ENCODE measurements around the gene TSPAN3. TPM values are rescaled to one million over a fixed set of nuclear protein-coding genes. Genes with fewer than 3 reads are reported as not detected.

Gene TSPAN3
- total RNA-seq, 2 experiments from 2014 or later = 21.9 to 24.9 TPM

DNA sequence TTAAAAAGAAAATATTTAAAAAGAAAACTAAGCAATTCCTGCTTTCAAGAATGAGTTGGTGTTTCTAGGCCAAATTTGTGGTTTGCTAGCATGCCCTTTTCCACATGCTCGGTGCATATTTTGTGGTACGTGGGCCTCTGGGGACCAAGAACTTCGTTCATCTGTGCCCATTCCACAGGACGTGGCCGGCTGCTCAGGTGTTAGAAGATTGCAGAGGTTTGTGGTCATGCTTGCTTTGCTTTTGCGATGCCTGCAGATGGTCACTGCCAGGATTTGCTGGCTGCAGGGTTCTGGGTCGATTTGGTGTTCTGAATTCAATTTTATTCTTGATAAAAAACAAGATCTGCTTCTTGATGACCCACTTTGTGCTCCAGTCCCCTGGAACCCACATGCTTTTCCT, 68.5 kb downstream of the TSPAN3 start:
- Mint-ChIP-seq H3K9me3 (no peaks in the 10 kb centered on the region), H3K36me3 (ENCODE audit: low read depth) (peaks cover 21% of the 10 kb centered on the region), H3K4me1 (ENCODE audit: low read depth) (peaks cover 84% of the 10 kb centered on the region), H3K4me3 (peak overlapping the region; percentile 41), H3K27ac (peak overlapping the region; percentile 84), H3K27me3 (ENCODE audit: low read depth) (no peaks in the 10 kb centered on the region)
- intact Hi-C loops (cut with micrococcal nuclease) = no loop called here
- no peak for DNase-seq
- CTCF ChIA-PET = interaction anchor here (0.9 to 1.2 kb wide), 2 partner anchors 29 to 30 kb away, joined by 3 read pairs; no protein-coding TSS in a partner anchor

DNA sequence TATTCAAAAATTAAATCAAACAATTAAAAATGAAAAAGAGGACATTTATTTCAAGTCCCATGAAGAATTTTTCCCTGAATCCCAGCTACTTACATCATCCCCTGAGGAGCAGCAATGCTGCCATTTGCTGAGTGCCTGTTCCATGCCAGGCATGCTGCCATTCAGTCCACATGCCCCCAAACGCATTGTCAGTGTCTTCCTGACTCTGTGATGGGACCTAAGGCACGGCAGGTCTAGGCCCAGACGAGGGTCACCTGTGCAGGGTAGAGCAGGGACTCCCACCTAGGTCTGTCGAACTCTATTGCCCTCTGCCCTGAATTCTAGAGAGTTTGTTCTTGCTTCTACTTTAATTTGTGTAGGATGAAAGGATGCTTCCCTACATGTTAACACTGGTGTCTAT, 68.9 kb downstream of the TSPAN3 start:
- CTCF ChIA-PET = interaction anchor here (2.6 kb wide), 1 partner anchor 11 kb away, joined by 9 read pairs; no protein-coding TSS in a partner anchor
- H3K4me1 Mint-ChIP-seq (ENCODE audit: low read depth) = peaks cover 86% of the 10 kb centered on the region
- peaks cover 21% of the 10 kb centered on the region for H3K36me3 Mint-ChIP-seq (ENCODE audit: low read depth)
- no peak overlapping the region for H3K27ac Mint-ChIP-seq
- no peak for DNase-seq
- no peaks in the 10 kb centered on the region for H3K27me3 Mint-ChIP-seq (ENCODE audit: low read depth)
- H3K9me3 Mint-ChIP-seq = no peaks in the 10 kb centered on the region
- intact Hi-C loops (cut with micrococcal nuclease) = no loop called here
- H3K4me3 Mint-ChIP-seq = no peak overlapping the region

DNA sequence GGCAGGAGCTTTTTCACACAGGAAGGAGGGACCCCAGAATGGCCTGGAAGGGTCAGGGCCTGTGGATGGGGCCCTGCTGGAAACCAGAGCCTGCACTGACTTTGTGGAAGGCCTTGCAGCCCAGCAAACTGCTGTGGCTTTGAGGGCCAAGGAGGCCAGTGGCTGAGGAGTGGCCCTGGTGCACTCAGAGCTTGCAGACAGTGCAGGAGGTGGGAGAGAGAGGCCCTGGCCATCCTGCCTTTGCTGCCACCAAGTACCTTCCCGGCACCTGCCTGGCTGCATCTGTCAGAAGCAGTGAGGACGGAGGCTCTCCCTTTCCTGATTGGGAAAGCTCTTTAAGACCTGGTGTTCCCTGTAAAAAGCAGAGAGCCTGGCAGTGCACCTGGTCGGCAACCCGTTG, 69.6 kb downstream of the TSPAN3 start:
- Mint-ChIP-seq H3K4me3 (peak overlapping the region; percentile 17), H3K4me1 (ENCODE audit: low read depth) (peaks cover 84% of the 10 kb centered on the region), H3K27me3 (ENCODE audit: low read depth) (no peaks in the 10 kb centered on the region), H3K9me3 (no peaks in the 10 kb centered on the region), H3K27ac (peak overlapping the region; percentile 40), H3K36me3 (ENCODE audit: low read depth) (peaks cover 21% of the 10 kb centered on the region)
- no peak for DNase-seq
- CTCF ChIA-PET = interaction anchor here (1.4 to 2.6 kb wide), 2 partner anchors 12 to 21 kb away, joined by 3 to 9 read pairs; no protein-coding TSS in a partner anchor
- intact Hi-C loops (cut with micrococcal nuclease) = no loop called here

DNA sequence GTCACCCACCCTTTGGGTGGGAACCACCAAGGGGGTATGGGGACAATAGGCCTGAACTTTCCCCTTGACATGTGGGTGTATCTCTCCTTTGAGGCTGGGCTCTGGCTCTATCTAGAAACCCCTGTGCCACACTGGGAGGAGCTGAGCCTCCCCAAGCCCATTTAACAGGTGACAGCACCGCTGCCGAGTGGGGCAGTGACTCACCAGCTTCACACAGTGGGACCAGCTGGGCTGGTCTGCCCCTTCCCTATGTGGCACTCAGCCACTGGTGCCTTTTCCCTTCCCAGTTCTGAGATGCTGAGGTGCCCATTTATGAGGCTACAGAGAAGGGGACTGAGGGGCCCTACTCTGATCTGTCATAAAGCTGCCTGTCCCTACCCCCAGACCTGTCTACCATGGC, 70.9 kb downstream of the TSPAN3 start:
- DNase-seq = no peak
- CTCF ChIA-PET = interaction anchor here (1.4 to 2.6 kb wide), 2 partner anchors 13 to 22 kb away, joined by 3 to 9 read pairs; no protein-coding TSS in a partner anchor
- no peak overlapping the region for H3K4me3 Mint-ChIP-seq
- H3K9me3 Mint-ChIP-seq = no peaks in the 10 kb centered on the region
- H3K27ac Mint-ChIP-seq = peak overlapping the region; percentile 41
- H3K27me3 Mint-ChIP-seq (ENCODE audit: low read depth) = no peaks in the 10 kb centered on the region
- intact Hi-C loops (cut with micrococcal nuclease) = loop anchor here (5.0 to 10.0 kb wide), 4 partner anchors 68 to 1545 kb away; partner anchors contain the start of genes HMG20A, PEAK1, RCN2 and SIN3A
- H3K4me1 Mint-ChIP-seq (ENCODE audit: low read depth) = peaks cover 72% of the 10 kb centered on the region
- peaks cover 25% of the 10 kb centered on the region for H3K36me3 Mint-ChIP-seq (ENCODE audit: low read depth)

DNA sequence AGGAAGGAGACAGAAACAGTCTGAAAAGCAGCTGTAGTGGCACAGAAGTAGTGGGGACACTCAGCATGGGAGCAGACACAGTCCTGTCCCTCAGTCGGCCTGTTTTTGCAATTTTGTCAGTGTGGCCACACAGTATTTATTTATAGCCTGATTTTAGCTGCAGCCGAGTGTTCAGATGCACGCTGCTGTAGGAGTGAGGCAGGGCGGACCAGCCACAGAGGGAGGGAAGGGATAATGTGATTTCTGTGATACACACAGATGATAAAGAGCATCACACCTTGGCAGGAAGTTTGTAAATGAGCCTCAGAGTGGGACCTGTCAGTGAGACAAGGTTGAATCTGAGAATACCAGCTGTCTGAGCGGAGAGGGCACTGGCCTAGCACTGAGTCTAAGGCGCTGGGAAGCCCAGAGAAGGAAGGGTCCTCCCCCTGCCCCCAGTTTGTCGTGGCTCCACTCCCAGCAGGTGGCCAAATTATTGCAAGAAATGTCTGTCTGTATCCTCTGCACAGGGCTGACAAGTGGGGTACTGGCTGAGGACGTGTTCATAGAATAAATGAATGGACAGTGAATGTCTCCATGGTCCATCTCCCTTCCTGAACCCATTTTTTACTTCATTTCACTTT, 72.1 kb downstream of the TSPAN3 start:
- Mint-ChIP-seq H3K9me3 (no peaks in the 10 kb centered on the region), H3K27me3 (ENCODE audit: low read depth) (no peaks in the 10 kb centered on the region), H3K4me1 (ENCODE audit: low read depth) (peaks cover 72% of the 10 kb centered on the region), H3K36me3 (ENCODE audit: low read depth) (peaks cover 17% of the 10 kb centered on the region), H3K4me3 (peak overlapping the region; percentile 84), H3K27ac (peak overlapping the region; percentile 55)
- DNase-seq = peak; percentile 50
- intact Hi-C loops (cut with micrococcal nuclease) = loop anchor here (5.0 to 10.0 kb wide), 4 partner anchors 66 to 1544 kb away; partner anchors contain the start of genes HMG20A, PEAK1, RCN2 and SIN3A
- CTCF ChIA-PET = interaction anchor here (0.8 to 5.9 kb wide), 9 partner anchors 8 to 500 kb away, joined by 3 to 38 read pairs (median 4); no protein-coding TSS in a partner anchor

DNA sequence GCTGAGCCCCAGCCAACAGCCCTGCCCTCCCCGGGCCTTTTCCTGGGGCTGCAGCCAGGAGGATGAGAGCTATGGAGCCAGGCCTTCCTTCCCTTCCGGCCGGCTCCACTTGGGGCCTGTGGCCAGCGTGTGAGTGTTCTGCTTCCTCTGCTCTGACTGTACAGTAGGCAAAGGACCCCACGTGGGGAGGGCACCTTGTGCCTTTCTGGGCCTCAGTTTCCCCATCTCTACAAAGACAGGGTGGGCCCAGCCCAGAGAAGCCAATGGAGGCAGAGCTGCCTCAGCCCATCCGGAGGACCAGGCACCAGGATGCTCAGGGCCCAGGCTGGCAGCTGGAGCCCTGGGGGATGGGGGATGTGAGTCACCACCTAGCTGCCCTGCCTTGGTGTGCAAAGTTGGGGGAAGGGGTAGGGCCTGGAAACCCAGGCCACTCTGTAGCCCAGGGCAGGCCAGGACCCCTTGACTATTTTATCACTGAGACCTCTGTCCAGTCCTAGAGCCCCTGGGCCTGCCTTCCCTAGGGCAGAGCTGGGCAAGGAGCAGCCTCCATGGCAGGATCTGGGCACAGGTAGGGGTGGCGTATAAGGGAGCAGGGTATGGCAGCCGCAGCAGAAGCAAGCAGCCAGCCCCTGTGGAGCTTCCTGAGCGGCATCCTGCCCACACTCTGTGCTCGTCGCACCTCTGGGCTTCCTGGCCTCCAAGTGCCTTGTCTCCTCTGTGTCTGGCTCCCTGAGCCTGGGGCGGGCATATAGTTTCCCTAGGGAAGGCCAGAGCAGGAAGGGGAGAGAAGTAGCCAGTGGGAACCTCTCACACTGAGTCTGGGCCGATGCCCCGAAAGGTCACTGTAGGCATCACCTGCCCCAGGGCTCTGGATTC, 74.1 kb downstream of the TSPAN3 start:
- Mint-ChIP-seq H3K27me3 (ENCODE audit: low read depth) (no peaks in the 10 kb centered on the region), H3K9me3 (no peaks in the 10 kb centered on the region), H3K27ac (peak overlapping the region; percentile 98), H3K36me3 (ENCODE audit: low read depth) (peaks cover 10% of the 10 kb centered on the region), H3K4me3 (peak overlapping the region; percentile 84), H3K4me1 (ENCODE audit: low read depth) (peaks cover 65% of the 10 kb centered on the region)
- intact Hi-C loops (cut with micrococcal nuclease) = loop anchor here (1.0 to 10.0 kb wide), 8 partner anchors 8 to 1542 kb away; partner anchors contain the start of genes HMG20A, PEAK1, RCN2 and SIN3A
- CTCF ChIA-PET = interaction anchor here (1.0 to 5.9 kb wide), 7 partner anchors 17 to 38 kb away, joined by 3 to 38 read pairs (median 5); no protein-coding TSS in a partner anchor
- peak; percentile 83 for DNase-seq

DNA sequence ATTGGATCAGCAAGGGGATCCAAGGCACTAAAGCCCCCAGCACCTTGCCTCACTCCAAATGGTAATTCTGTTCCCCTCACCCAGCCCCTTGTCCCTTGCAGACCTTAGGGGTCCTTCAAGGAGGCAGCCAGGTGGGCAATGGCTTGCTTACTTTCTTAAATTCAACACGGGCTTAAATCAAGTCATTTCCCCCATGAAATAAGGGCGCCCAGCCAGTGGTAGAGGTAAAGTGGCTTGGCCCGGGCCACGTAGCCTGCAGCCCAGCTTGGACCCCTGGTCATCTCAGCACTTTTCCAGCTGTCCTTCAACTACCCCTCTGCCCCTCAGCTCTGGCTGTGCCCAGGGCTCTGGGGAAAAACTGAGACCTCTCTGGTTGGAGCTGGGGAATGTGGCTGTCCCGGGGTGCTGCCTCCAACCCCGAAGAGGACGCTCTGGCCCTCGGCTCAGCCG, 74.8 kb downstream of the TSPAN3 start:
- no peaks in the 10 kb centered on the region for H3K9me3 Mint-ChIP-seq
- no peaks in the 10 kb centered on the region for H3K27me3 Mint-ChIP-seq (ENCODE audit: low read depth)
- H3K4me1 Mint-ChIP-seq (ENCODE audit: low read depth) = peaks cover 59% of the 10 kb centered on the region
- intact Hi-C loops (cut with micrococcal nuclease) = loop anchor here (2.0 to 10.0 kb wide), 5 partner anchors 64 to 1541 kb away; partner anchors contain the start of genes HMG20A, PEAK1, RCN2 and SIN3A
- H3K36me3 Mint-ChIP-seq (ENCODE audit: low read depth) = peaks cover 9% of the 10 kb centered on the region
- H3K4me3 Mint-ChIP-seq = peak overlapping the region; percentile 84
- CTCF ChIA-PET = interaction anchor here (1.0 to 5.9 kb wide), 6 partner anchors 10 to 39 kb away, joined by 3 to 38 read pairs (median 8); no protein-coding TSS in a partner anchor
- no peak for DNase-seq
- H3K27ac Mint-ChIP-seq = peak overlapping the region; percentile 98

DNA sequence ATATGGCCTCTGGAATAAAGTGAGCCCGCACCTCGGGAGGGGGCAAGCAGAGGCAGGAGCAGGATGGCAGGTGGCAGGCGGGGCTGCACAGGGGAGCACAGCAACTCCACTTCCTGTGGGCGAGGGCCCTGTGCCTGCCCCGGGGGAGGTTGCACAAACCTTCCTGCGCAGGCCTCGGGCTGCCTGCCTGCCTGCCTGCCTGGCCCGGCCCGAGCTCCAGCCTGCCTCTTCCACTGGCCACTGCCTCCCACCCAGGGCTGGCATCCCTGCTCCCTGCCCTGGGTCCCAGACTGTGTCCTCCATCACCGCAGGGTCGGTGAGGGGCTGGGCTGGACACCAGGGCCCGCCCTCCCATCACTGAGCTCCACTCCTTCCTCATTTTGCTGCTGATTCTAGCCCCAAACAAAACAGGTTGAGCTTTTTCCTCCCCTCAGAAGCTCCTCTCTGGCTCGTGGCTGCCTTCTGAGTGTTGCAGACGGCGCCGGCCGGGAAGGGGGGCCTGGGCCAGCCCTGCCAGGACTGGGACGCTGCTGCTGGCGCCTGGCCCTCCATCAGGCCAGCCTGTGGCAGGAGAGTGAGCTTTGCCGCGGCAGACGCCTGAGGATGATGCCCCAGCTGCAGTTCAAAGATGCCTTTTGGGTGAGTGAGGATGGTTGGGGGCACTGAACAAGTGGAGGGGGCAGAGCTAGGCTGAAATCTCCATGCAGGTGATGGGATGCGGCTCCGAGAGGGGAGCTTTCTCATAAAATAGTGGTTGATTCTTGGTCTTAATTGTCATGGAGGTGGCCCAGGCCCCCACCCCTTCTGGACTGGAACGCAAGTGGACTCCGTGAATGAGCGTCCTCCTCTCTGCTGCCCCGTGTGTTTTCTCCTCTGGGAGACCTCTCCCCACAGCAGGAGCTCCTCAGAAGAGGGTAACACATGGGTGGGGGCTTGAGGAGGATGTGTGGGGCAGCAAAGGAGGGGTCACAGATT, 75.7 kb downstream of the TSPAN3 start, which contains the start of gene PSTPIP1:
Gene PSTPIP1 (plus strand): TSS at position 156 of the 975 bp plus-strand sequence. CDS start 448 bp downstream, at position 604.
- no peaks in the 10 kb centered on the region for H3K9me3 Mint-ChIP-seq
- H3K4me1 Mint-ChIP-seq (ENCODE audit: low read depth) = peaks cover 58% of the 10 kb centered on the region
- H3K27me3 Mint-ChIP-seq (ENCODE audit: low read depth) = no peaks in the 10 kb centered on the region
- intact Hi-C loops (cut with micrococcal nuclease) = loop anchor here (1.0 to 10.0 kb wide), 5 partner anchors 27 to 1540 kb away; partner anchors contain the start of genes HMG20A, PEAK1, RCN2 and SIN3A
- peak; percentile 86 for DNase-seq
- peak within 1 kb of the TSS; percentile 84 for H3K4me3 Mint-ChIP-seq
- CTCF ChIA-PET = interaction anchor here (0.6 to 5.9 kb wide), 7 partner anchors 9 to 35 kb away, joined by 3 to 38 read pairs (median 12); no protein-coding TSS in a partner anchor
- peak within 1 kb of the TSS; percentile 98 for H3K27ac Mint-ChIP-seq
- H3K36me3 Mint-ChIP-seq (ENCODE audit: low read depth) = peaks cover 9% of the 10 kb centered on the region

DNA sequence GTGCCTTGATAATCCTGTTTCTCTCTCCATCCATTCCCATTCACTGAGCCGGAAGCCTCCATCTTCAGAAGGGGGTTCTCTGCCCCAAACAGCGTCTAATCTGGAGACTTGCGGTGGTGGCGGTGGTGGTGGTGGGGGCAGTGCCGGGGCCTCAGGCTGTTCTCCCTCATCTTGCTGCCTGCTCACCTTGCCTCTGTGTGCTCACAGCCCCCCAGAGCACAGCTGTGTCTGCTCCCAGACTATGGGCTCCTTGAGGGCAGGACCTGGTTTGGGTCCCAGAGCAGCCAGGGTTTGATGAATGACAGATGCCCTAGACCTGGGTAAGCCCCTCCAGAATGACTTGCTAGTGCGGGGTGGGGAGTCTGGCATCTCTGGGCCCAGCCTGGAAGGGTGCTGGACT, 76.4 kb downstream of the TSPAN3 start:
- DNase-seq = no peak
- Mint-ChIP-seq H3K36me3 (ENCODE audit: low read depth) (peaks cover 7% of the 10 kb centered on the region), H3K27me3 (ENCODE audit: low read depth) (no peaks in the 10 kb centered on the region), H3K9me3 (no peaks in the 10 kb centered on the region), H3K4me1 (ENCODE audit: low read depth) (peaks cover 56% of the 10 kb centered on the region), H3K27ac (peak overlapping the region; percentile 98), H3K4me3 (peak overlapping the region; percentile 84)
- CTCF ChIA-PET = interaction anchor here (2.5 to 5.9 kb wide), 3 partner anchors 19 to 28 kb away, joined by 12 to 38 read pairs (median 18); no protein-coding TSS in a partner anchor
- intact Hi-C loops (cut with micrococcal nuclease) = loop anchor here (10.0 kb wide), 2 partner anchors 1080 to 1540 kb away; partner anchors contain the start of genes SIN3A and TBC1D2B

DNA sequence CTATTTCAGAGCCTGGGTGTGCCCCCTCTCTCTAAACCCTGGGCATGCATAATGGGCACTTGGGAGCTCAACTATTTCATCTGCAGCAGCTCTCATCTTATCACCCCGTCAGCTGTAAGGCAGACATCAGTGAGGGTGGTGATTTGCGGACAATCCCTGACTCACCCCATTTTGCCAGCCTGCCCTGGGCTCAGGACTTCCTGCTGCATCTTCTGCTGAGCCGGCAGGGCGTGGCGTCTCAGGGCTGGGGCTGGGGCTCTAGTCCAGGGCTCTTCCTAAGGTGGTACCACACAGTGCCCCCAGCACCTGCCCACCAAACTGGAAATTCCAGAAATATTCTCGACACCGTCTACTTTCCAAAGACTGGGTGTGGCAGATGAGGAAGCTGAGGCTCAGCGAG, 76.9 kb downstream of the TSPAN3 start:
- intact Hi-C loops (cut with micrococcal nuclease) = loop anchor here (10.0 kb wide), 2 partner anchors 1081 to 1539 kb away; partner anchors contain the start of genes SIN3A and TBC1D2B
- CTCF ChIA-PET = interaction anchor here (2.5 to 5.9 kb wide), 2 partner anchors 20 to 29 kb away, joined by 18 to 38 read pairs; no protein-coding TSS in a partner anchor
- Mint-ChIP-seq H3K9me3 (no peaks in the 10 kb centered on the region), H3K27me3 (ENCODE audit: low read depth) (no peaks in the 10 kb centered on the region), H3K4me1 (ENCODE audit: low read depth) (peaks cover 55% of the 10 kb centered on the region), H3K4me3 (peak overlapping the region; percentile 84), H3K36me3 (ENCODE audit: low read depth) (peaks cover 6% of the 10 kb centered on the region), H3K27ac (peak overlapping the region; percentile 98)
- DNase-seq = peak; percentile 84
